K562 (cell line): ENCODE measurements around the gene HCFC1R1. TPM values are rescaled to one million over a fixed set of nuclear protein-coding genes. Genes with fewer than 3 reads are reported as not detected.

ENCODE experiments used
- ARID4B ChIP-seq: sonication (generic); formaldehyde crosslinking; IDR thresholded peaks from 2 replicates; pipeline ENCODE4 v1.8.0; 2022; ENCODE audit warnings: mild to moderate bottlenecking, missing genetic modification reagents
- BCOR ChIP-seq: fragments of 450-650 bp; IDR thresholded peaks from 2 replicates; pipeline ENCODE4 v1.6.1; 2016
- CBFB ChIP-seq: sonication (generic); formaldehyde crosslinking; IDR thresholded peaks from 2 replicates; pipeline ENCODE4 v1.4.0; 2020; ENCODE audit warnings: mild to moderate bottlenecking, missing genetic modification reagents
- CBX3 ChIP-seq, 2 experiments: IDR thresholded peaks; 1 replicate in 1 of 2; 2 replicates in 1 of 2; pipeline ENCODE4 v1.6.1; 2012; ENCODE audit warnings: inconsistent platforms in 2 of 2, low read length in 2 of 2, borderline replicate concordance in 1 of 2, control low read depth in 1 of 2
- CC2D1A ChIP-seq: fragments of 450-650 bp; IDR thresholded peaks from 2 replicates; pipeline ENCODE4 v1.6.1; 2017; ENCODE audit warnings: mild to moderate bottlenecking
- DNMT1 ChIP-seq: fragments of 450-650 bp; IDR thresholded peaks from 2 replicates; pipeline ENCODE4 v1.6.1; 2016; ENCODE audit warnings: antibody characterized with exemption, mild to moderate bottlenecking
- IRF1 ChIP-seq: sonication (generic); formaldehyde crosslinking; IDR thresholded peaks from 2 replicates; pipeline ENCODE4 v1.8.0; 2022; ENCODE audit warnings: missing genetic modification reagents, mild to moderate bottlenecking, borderline replicate concordance
- KAT8 ChIP-seq: fragments of 450-650 bp; IDR thresholded peaks from 2 replicates; pipeline ENCODE4 v1.6.1; 2016; ENCODE audit warnings: low read depth, mild to moderate bottlenecking
- L3MBTL2 ChIP-seq: fragments of 450-650 bp; IDR thresholded peaks from 2 replicates; pipeline ENCODE4 v1.6.1; 2016; ENCODE audit warnings: mild to moderate bottlenecking, moderate library complexity
- NCOA6 ChIP-seq: fragments of 450-650 bp; IDR thresholded peaks from 2 replicates; pipeline ENCODE4 v1.6.1; 2017; ENCODE audit warnings: mild to moderate bottlenecking
- NRF1 ChIP-seq, 2 experiments: fragments of 450-650 bp; IDR thresholded peaks in 1 of 2; conservative IDR thresholded peaks in 1 of 2; 2 replicates each; pipeline ENCODE4 v1.6.1; 2014; ENCODE audit warnings: mild to moderate bottlenecking in 2 of 2
- RNF2 ChIP-seq: sonication (generic); IDR thresholded peaks from 2 replicates; pipeline ENCODE4 v1.6.1; 2016
- U2AF2 ChIP-seq: fragments of 200-400 bp; formaldehyde crosslinking; optimal IDR thresholded peaks from 2 replicates; pipeline ENCODE3; 2017; ENCODE audit warnings: low read depth, mild to moderate bottlenecking, low read length
- ZNF165 ChIP-seq: fragments of 250-450 bp; sonication (Bioruptor Pico); IDR thresholded peaks from 2 replicates; pipeline ENCODE4 v1.4.0; 2020; ENCODE audit warnings: borderline replicate concordance
- polyA plus RNA-seq, 8 experiments: library from polyadenylated mRNA; depleted of rRNA in 4 of 8; stranded (reverse) in 5 of 8; unstranded in 3 of 8; fragments of >200 nt; fragmentation: Nextera tagmentation in 2 of 8; fragmentation: Illumina TruSeq in 1 of 8; extraction: Ambion mirVana in 2 of 8; extraction: Trizol in 1 of 8; gene quantifications; 2 replicates each; pipeline versions ENCODE4 v1.2.1 to v1.2.3, GENCODE V29; 2011 to 2014; ENCODE audit warnings: inconsistent platforms in 1 of 8, missing spikeins in 1 of 8
- total RNA-seq, 7 experiments: library from RNA; depleted of rRNA in 6 of 7; stranded (reverse); fragments of >200 nt in 6 of 7; fragmentation: Illumina TruSeq in 2 of 7; extraction: Trizol in 2 of 7; gene quantifications; 2 replicates each; pipeline versions ENCODE4 v1.2.1 to v1.2.3, GENCODE V29; 2011 to 2021; ENCODE audit warnings: low replicate concordance in 1 of 7
- TF ChIP-seq, protein P1 (sequence below): sonication (generic); formaldehyde crosslinking; IDR thresholded peaks from 2 replicates; pipeline ENCODE4 v1.8.1; 2023; ENCODE audit warnings: missing genetic modification reagents, mild to moderate bottlenecking, borderline replicate concordance
- TF ChIP-seq, protein P2 (sequence below): fragments of 250-450 bp; sonication (Bioruptor Pico); IDR thresholded peaks from 2 replicates; pipeline ENCODE4 v1.5.0; 2021
- TF ChIP-seq, protein P3 (sequence below), 2 experiments: fragments of 450-650 bp in 1 of 2; sonication (generic) in 1 of 2; formaldehyde crosslinking; conservative IDR thresholded peaks; 2 replicates each; pipeline versions ENCODE4 v1.4.0 to v1.8.1; 2020 to 2022; ENCODE audit warnings: mild to moderate bottlenecking in 1 of 2, missing genetic modification reagents in 1 of 2

HCFC1R1 gene
- total and polyA plus RNA-seq, 9 of the 15 experiments (the other 6 are each of a cell fraction or from before 2014, with no cell fraction given): 2.2 to 29.0 (median 11.2) TPM

- no peak for TF ChIP-seq IRF1 (CRISPR knock-in tag)
- TF ChIP-seq, protein P1, sequence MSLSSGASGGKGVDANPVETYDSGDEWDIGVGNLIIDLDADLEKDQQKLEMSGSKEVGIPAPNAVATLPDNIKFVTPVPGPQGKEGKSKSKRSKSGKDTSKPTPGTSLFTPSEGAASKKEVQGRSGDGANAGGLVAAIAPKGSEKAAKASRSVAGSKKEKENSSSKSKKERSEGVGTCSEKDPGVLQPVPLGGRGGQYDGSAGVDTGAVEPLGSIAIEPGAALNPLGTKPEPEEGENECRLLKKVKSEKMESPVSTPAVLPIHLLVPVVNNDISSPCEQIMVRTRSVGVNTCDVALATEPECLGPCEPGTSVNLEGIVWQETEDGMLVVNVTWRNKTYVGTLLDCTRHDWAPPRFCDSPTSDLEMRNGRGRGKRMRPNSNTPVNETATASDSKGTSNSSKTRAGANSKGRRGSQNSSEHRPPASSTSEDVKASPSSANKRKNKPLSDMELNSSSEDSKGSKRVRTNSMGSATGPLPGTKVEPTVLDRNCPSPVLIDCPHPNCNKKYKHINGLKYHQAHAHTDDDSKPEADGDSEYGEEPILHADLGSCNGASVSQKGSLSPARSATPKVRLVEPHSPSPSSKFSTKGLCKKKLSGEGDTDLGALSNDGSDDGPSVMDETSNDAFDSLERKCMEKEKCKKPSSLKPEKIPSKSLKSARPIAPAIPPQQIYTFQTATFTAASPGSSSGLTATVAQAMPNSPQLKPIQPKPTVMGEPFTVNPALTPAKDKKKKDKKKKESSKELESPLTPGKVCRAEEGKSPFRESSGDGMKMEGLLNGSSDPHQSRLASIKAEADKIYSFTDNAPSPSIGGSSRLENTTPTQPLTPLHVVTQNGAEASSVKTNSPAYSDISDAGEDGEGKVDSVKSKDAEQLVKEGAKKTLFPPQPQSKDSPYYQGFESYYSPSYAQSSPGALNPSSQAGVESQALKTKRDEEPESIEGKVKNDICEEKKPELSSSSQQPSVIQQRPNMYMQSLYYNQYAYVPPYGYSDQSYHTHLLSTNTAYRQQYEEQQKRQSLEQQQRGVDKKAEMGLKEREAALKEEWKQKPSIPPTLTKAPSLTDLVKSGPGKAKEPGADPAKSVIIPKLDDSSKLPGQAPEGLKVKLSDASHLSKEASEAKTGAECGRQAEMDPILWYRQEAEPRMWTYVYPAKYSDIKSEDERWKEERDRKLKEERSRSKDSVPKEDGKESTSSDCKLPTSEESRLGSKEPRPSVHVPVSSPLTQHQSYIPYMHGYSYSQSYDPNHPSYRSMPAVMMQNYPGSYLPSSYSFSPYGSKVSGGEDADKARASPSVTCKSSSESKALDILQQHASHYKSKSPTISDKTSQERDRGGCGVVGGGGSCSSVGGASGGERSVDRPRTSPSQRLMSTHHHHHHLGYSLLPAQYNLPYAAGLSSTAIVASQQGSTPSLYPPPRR (CRISPR knock-in tag): no peak
- TF ChIP-seq ZNF165 (CRISPR knock-in tag): no peak
- peak; percentile 70; the same call in 1 of the 2 replicates for TF ChIP-seq CBFB (CRISPR knock-in tag)
- TF ChIP-seq, protein P2, sequence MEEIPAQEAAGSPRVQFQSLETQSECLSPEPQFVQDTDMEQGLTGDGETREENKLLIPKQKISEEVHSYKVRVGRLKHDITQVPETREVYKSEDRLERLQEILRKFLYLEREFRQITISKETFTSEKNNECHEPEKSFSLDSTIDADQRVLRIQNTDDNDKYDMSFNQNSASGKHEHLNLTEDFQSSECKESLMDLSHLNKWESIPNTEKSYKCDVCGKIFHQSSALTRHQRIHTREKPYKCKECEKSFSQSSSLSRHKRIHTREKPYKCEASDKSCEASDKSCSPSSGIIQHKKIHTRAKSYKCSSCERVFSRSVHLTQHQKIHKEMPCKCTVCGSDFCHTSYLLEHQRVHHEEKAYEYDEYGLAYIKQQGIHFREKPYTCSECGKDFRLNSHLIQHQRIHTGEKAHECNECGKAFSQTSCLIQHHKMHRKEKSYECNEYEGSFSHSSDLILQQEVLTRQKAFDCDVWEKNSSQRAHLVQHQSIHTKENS (CRISPR knock-in tag): no peak
- TF ChIP-seq RNF2: 0 out of 2 replicates have a peak, but pooled peaks have one; percentile 41
- TF ChIP-seq DNMT1: no peak
- TF ChIP-seq KAT8: no peak
- TF ChIP-seq CC2D1A: no peak
- TF ChIP-seq L3MBTL2: peak; percentile 88
- TF ChIP-seq, protein P3, sequence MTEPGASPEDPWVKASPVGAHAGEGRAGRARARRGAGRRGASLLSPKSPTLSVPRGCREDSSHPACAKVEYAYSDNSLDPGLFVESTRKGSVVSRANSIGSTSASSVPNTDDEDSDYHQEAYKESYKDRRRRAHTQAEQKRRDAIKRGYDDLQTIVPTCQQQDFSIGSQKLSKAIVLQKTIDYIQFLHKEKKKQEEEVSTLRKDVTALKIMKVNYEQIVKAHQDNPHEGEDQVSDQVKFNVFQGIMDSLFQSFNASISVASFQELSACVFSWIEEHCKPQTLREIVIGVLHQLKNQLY (CRISPR knock-in tag; conservative IDR thresholded peaks at IDR 0.05): no peak
- no peak for TF ChIP-seq CBX3 (IDR thresholded peaks at IDR 0.05; ENCODE audit: borderline replicate concordance in 1 of 2, low read length in 2 of 2)
- TF ChIP-seq NRF1 (conservative IDR thresholded peaks at IDR 0.05 in 1 of 2, IDR thresholded peaks at IDR 0.05 in 1 of 2): peak in 1 of 2 experiments; percentile 42; a peak in 2 of 4 replicates
- no peak for TF ChIP-seq NCOA6
- no peak for TF ChIP-seq U2AF2
- no peak for TF ChIP-seq ARID4B (CRISPR knock-in tag)
- TF ChIP-seq BCOR: peak; percentile 71
These were observed 40.0 kb downstream of the HCFC1R1 start (continued) for GRCh38 chr16:2983706-2984136.
